ENCODE results near the gene BCAS3. TPM values are rescaled to one million over a fixed set of nuclear protein-coding genes. Genes with fewer than 3 reads are reported as not detected.

Gene BCAS3
- total RNA-seq, 4 donors from 2014 or later = 42.1 to 84.7 (median 54.1) TPM

DNA sequence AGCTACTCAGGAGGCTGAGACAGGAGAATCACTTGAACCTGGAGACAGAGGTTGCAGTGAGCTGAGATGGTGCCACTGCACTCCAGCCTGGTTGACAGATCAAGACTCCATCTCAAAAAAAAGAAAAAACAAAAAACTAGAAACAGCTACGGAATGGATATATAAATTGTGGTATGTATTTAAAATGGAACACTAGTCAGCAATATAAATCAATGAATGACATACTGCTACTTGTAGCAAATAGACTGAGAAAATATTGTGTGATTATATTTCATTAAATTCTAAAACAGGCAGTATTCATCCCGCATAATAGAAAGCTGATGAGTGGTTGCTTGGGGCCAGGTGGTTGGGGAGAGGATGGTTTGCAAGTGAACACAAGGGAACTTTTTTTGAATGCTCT lies 261.7 kb downstream of the BCAS3 start:
- intact Hi-C loops (cut with DNase I; ENCODE audit: low total_unique reads) = no loop called here
- no peak overlapping the region for H3K4me3 ChIP-seq (ENCODE audit: low read depth, poor library complexity, severe bottlenecking)
- 96 to 98% methylated on average over 2 of the region's 2 CpGs for WGBS, 2 donors
- TF ChIP-seq POLR2A (IDR thresholded peaks at IDR 0.05) = no peak
- TF ChIP-seq, protein P1, sequence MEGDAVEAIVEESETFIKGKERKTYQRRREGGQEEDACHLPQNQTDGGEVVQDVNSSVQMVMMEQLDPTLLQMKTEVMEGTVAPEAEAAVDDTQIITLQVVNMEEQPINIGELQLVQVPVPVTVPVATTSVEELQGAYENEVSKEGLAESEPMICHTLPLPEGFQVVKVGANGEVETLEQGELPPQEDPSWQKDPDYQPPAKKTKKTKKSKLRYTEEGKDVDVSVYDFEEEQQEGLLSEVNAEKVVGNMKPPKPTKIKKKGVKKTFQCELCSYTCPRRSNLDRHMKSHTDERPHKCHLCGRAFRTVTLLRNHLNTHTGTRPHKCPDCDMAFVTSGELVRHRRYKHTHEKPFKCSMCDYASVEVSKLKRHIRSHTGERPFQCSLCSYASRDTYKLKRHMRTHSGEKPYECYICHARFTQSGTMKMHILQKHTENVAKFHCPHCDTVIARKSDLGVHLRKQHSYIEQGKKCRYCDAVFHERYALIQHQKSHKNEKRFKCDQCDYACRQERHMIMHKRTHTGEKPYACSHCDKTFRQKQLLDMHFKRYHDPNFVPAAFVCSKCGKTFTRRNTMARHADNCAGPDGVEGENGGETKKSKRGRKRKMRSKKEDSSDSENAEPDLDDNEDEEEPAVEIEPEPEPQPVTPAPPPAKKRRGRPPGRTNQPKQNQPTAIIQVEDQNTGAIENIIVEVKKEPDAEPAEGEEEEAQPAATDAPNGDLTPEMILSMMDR (IDR thresholded peaks at IDR 0.05) = no peak
- no peak for DNase-seq (ENCODE audit: low spot score in 2 of 2)

DNA sequence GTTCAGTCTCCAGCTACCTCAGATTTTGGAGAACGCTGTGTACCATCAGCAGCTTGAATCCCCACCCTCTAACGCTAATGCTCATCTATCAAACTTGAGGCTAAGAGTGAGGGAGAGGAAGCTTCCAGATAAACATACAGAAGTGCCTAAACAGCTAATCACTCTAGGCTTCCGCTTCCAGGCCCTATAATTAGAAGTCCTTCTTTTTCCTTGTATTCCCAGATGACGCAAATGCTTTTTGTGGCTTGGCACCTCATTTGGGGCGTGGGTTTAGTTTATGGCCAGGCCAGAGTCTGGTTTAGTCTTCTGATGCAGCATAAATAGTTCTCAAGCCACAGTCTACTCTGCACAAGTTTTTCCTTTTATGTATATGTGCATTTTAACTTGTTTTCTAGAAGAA lies 263.4 kb downstream of the BCAS3 start:
- 30 to 46% methylated on average over 5 of the region's 5 CpGs for WGBS, 2 donors

DNA sequence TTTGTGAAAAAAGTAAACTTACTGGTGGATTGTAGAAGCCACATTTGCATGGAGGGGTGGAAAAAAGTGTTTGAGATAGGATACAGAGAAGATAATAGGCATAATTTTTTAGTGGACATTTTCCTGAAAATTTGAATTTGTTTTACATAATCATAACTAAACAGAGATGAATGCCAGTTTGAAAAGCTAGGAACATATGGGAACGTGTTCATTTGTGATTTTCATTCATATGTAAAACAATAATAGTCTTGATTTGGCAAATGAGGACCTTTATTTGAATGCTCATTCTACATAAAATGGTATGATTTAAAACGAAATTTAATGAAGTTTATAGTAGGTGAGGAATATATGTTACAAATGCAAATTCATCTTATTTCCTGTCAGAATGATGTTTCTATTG lies 263.9 kb downstream of the BCAS3 start:
- WGBS, 2 donors = 56 to 69% methylated on average over 2 of the region's 2 CpGs
- TF ChIP-seq POLR2A (IDR thresholded peaks at IDR 0.05) = no peak
- TF ChIP-seq, protein P1 (IDR thresholded peaks at IDR 0.05) = no peak
- intact Hi-C loops (cut with DNase I; ENCODE audit: low total_unique reads) = no loop called here

More for the DNA sequence above, 263.4 kb downstream of the BCAS3 start:
- TF ChIP-seq, protein P1 (IDR thresholded peaks at IDR 0.05) = no peak
- TF ChIP-seq POLR2A (IDR thresholded peaks at IDR 0.05) = no peak
- intact Hi-C loops (cut with DNase I; ENCODE audit: low total_unique reads) = no loop called here
- DNase-seq (ENCODE audit: low spot score in 2 of 2) = peak in 1 of 2 donors; percentile 45
- H3K4me3 ChIP-seq (ENCODE audit: low read depth, poor library complexity, severe bottlenecking) = no peak overlapping the region

DNA sequence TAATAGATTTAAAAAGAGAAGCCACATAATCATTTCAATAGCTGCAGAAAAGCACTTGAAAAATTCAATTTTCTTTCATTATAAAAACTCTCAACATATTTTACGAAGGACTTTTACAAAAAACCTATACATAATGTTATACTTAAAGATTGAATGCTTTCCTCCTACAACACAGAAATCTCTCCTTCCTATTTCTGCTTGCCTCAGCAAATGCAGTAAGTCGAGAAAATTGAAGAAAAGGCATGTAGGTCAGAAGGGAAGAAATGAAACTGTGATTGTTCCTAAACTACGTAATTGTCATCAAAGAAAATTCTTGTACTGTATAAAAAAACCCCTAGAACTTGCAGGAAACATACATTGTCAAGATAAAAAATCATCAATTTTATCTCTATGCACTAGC lies 267.1 kb downstream of the BCAS3 start:
- intact Hi-C loops (cut with DNase I; ENCODE audit: low total_unique reads) = no loop called here
- WGBS, 2 donors = 92 to 94% methylated on average over 3 of the region's 3 CpGs
- H3K4me3 ChIP-seq (ENCODE audit: low read depth, poor library complexity, severe bottlenecking) = no peak overlapping the region
- no peak for DNase-seq (ENCODE audit: low spot score in 2 of 2)
- TF ChIP-seq, protein P1 (IDR thresholded peaks at IDR 0.05) = no peak
- TF ChIP-seq POLR2A (IDR thresholded peaks at IDR 0.05) = no peak

More for the DNA sequence above, 263.9 kb downstream of the BCAS3 start:
- no peak for DNase-seq (ENCODE audit: low spot score in 2 of 2)
- H3K4me3 ChIP-seq (ENCODE audit: low read depth, poor library complexity, severe bottlenecking) = no peak overlapping the region

DNA sequence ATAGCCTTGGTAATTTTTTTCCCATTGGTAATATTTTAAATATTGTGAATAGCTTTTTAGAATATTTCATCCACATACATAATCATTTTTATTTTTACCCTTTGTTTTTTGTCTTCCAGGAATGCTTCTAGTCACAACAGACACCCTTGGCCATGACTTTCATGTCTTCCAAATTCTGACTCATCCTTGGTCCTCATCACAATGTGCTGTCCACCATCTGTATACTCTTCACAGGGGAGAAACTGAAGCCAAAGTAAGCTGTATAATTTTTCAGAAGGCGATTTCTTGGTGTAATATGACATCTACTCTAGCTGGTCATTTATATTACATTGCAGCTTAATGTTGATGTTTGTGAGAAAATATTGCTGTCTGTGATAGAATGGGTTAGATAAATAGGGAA lies 269.4 kb downstream of the BCAS3 start:
- intact Hi-C loops (cut with DNase I; ENCODE audit: low total_unique reads) = no loop called here
- WGBS, 2 donors = 81 to 89% methylated on average over 1 of the region's 1 CpG
- no peak overlapping the region for H3K4me3 ChIP-seq (ENCODE audit: low read depth, poor library complexity, severe bottlenecking)
- no peak for TF ChIP-seq POLR2A (IDR thresholded peaks at IDR 0.05)
- TF ChIP-seq, protein P1 (IDR thresholded peaks at IDR 0.05) = no peak
- no peak for DNase-seq (ENCODE audit: low spot score in 2 of 2)

DNA sequence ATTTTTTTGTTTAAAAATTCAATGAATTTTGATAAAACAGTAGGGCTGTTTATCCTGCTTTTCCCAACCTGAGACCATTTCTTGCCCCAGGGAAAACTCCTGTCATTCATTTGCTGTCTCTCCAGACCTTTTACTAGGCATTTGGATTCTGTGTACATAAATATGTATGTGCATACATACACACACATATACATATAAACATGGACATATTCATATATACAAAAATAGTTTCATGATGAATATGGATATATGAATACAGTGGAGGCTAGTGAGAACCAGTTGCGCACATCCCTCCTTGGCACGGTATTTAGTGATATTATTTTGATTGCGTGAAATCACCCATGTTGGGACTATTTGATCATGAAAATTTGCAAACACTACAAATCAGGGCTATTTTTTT lies 269.9 kb downstream of the BCAS3 start:
- no peak for DNase-seq (ENCODE audit: low spot score in 2 of 2)
- no peak overlapping the region for H3K4me3 ChIP-seq (ENCODE audit: low read depth, poor library complexity, severe bottlenecking)
- TF ChIP-seq, protein P1 (IDR thresholded peaks at IDR 0.05) = no peak
- TF ChIP-seq POLR2A (IDR thresholded peaks at IDR 0.05) = no peak
- intact Hi-C loops (cut with DNase I; ENCODE audit: low total_unique reads) = no loop called here
- 98 to 99% methylated on average over 3 of the region's 3 CpGs for WGBS, 2 donors

All from lower leg skin (tissue), 4 donors.